Measurements from ENCODE around the gene MTA1.

DNA sequence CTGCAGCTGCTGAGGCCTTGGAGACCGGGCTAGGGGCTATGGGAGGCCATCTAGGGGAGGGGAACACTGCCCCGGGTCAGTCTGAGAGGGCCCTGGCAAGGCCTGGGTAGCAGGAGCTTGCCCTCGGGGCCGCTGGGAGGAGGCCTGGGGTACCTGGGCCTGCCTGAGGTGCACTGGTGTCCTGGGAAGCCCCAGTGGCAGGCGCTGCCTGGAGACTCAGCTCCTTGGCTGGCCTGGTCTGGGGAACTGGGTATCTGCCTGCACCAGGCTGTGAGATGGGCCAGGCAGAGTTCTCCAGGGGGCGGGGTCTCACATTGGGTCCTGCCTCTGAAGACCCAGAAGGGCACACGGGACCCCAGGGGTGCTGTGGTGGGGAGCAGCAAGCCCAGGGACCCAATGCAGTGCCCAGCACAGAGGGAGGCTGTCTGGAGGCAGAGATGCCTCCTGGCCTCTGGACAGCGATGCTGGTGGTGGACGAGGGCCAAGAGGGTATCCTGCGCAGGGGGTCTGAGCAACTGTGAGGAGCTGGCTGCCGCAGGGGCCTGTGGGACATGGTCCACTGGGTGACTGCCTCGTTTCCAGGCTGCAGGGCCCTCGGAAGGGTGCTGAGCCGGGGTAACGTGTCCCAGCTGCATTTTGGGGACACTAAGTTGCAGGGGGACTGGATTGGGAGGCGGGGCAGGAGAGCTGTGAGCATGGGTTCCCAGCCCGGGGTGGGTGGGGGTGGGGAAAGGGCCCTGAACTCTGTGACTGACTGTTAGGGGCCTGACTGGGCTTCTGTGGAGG, 7.4 kb upstream of the MTA1 start:
- no peak for TF ChIP-seq ZNF274 (IDR thresholded peaks at IDR 0.05; ENCODE audit: low read depth, low read length)
- no peak for TF ChIP-seq YY1 (IDR thresholded peaks at IDR 0.05; ENCODE audit: insufficient read depth, insufficient read length)
- TF ChIP-seq SUZ12 (IDR thresholded peaks at IDR 0.05; ENCODE audit: extremely low read depth, insufficient read depth, insufficient read length) = no peak
